SK-N-SH treated with all-trans-retinoic acid at 6 μM for 48 hours (cell line): ENCODE results near the gene FAHD1.

Source experiments
- ATAC-seq: fragments of 200-7000 bp; cut with Tn5 transposase; 3 replicates; pipeline ENCODE4 v1.9.1; 2020; ENCODE audit warnings: mild to moderate bottlenecking, moderate library complexity
- ARNTL ChIP-seq: fragments of 450-650 bp; formaldehyde crosslinking; IDR thresholded peaks from 2 replicates; pipeline ENCODE4 v1.5.0; 2020; ENCODE audit warnings: low read depth, mild to moderate bottlenecking, moderate library complexity, borderline replicate concordance
- CREB5 ChIP-seq: fragments of 250-450 bp; sonication (Bioruptor Pico); IDR thresholded peaks from 2 replicates; pipeline ENCODE4 v1.5.1; 2020; ENCODE audit warnings: low read depth, mild to moderate bottlenecking, moderate library complexity
- CSDC2 ChIP-seq: fragments of 250-450 bp; sonication (Bioruptor Pico); IDR thresholded peaks from 2 replicates; pipeline ENCODE4 v1.5.0; 2020; ENCODE audit warnings: mild to moderate bottlenecking, moderate library complexity
- CSRNP3 ChIP-seq: fragments of 250-450 bp; sonication (Bioruptor Pico); IDR thresholded peaks from 2 replicates; pipeline ENCODE4 v1.5.1; 2021; ENCODE audit warnings: mild to moderate bottlenecking, moderate library complexity
- ESRRG ChIP-seq: fragments of 250-450 bp; sonication (Bioruptor Pico); IDR thresholded peaks from 2 replicates; pipeline ENCODE4 v1.6.1; 2021; ENCODE audit warnings: mild to moderate bottlenecking
- GLIS3 ChIP-seq: fragments of 250-450 bp; sonication (Bioruptor Pico); IDR thresholded peaks from 2 replicates; pipeline ENCODE4 v1.5.0; 2020; ENCODE audit warnings: mild to moderate bottlenecking, moderate library complexity
- ISL1 ChIP-seq: fragments of 250-450 bp; sonication (Bioruptor Pico); IDR thresholded peaks from 2 replicates; pipeline ENCODE4 v2.1.2; 2022; ENCODE audit warnings: mild to moderate bottlenecking, moderate library complexity
- OSR1 ChIP-seq: fragments of 250-450 bp; sonication (Bioruptor Pico); IDR thresholded peaks from 2 replicates; pipeline ENCODE4 v1.8.0; 2022; ENCODE audit warnings: moderate library complexity, mild to moderate bottlenecking, inconsistent platforms
- PATZ1 ChIP-seq: fragments of 250-450 bp; sonication (Bioruptor Pico); IDR thresholded peaks from 2 replicates; pipeline ENCODE4 v1.8.0; 2020; ENCODE audit warnings: mild to moderate bottlenecking, moderate library complexity, borderline replicate concordance
- POU6F1 ChIP-seq: fragments of 250-450 bp; sonication (Bioruptor Pico); IDR thresholded peaks from 2 replicates; pipeline ENCODE4 v1.8.0; 2021; ENCODE audit warnings: low read depth, mild to moderate bottlenecking, moderate library complexity, borderline replicate concordance
- RARB ChIP-seq: fragments of 250-450 bp; sonication (Bioruptor Pico); IDR thresholded peaks from 2 replicates; pipeline ENCODE4 v1.8.0; 2021; ENCODE audit warnings: mild to moderate bottlenecking, moderate library complexity
- TCF4 ChIP-seq: fragments of 250-450 bp; sonication (Bioruptor Pico); IDR thresholded peaks from 2 replicates; pipeline ENCODE4 v1.8.0; 2021; ENCODE audit warnings: mild to moderate bottlenecking, moderate library complexity, borderline replicate concordance
- TOX ChIP-seq: fragments of 250-450 bp; sonication (Bioruptor Pico); IDR thresholded peaks from 2 replicates; pipeline ENCODE4 v1.8.0; 2021; ENCODE audit warnings: mild to moderate bottlenecking, moderate library complexity, borderline replicate concordance
- ZC3H10 ChIP-seq: fragments of 250-450 bp; sonication (Bioruptor Pico); IDR thresholded peaks from 2 replicates; pipeline ENCODE4 v1.5.1; 2021; ENCODE audit warnings: mild to moderate bottlenecking, moderate library complexity
- ZFP3 ChIP-seq: fragments of 250-450 bp; sonication (Bioruptor Pico); IDR thresholded peaks from 2 replicates; pipeline ENCODE4 v1.5.0; 2020; ENCODE audit warnings: mild to moderate bottlenecking, moderate library complexity
- ZFP30 ChIP-seq: fragments of 450-650 bp; formaldehyde crosslinking; IDR thresholded peaks from 2 replicates; pipeline ENCODE4 v1.5.0; 2022; ENCODE audit warnings: mild to moderate bottlenecking, moderate library complexity
- ZNF565 ChIP-seq: fragments of 450-650 bp; formaldehyde crosslinking; conservative IDR thresholded peaks from 2 replicates; pipeline ENCODE4 v1.5.0; 2020; ENCODE audit warnings: low read depth, mild to moderate bottlenecking, moderate library complexity
- ZNF70 ChIP-seq: fragments of 450-650 bp; formaldehyde crosslinking; IDR thresholded peaks from 2 replicates; pipeline ENCODE4 v1.5.0; 2020; ENCODE audit warnings: mild to moderate bottlenecking, moderate library complexity
- ZNF8 ChIP-seq: fragments of 450-650 bp; formaldehyde crosslinking; IDR thresholded peaks from 2 replicates; pipeline ENCODE4 v1.5.0; 2020; ENCODE audit warnings: mild to moderate bottlenecking, moderate library complexity

Gene FAHD1

GRCh38 chr16:1812732-1813163 lies 14.3 kb upstream of the FAHD1 start (continued):
- TF ChIP-seq CREB5 (no peak), ZC3H10 (no peak), RARB (CRISPR knock-in tag) (no peak)

GRCh38 chr16:1815461-1815860 lies 11.5 kb upstream of the FAHD1 start:
- ATAC-seq: no peak
- TF ChIP-seq ZC3H10 (no peak), ZFP30 (no peak), CSRNP3 (CRISPR knock-in tag) (no peak), OSR1 (CRISPR knock-in tag) (no peak), ZNF565 (no peak), TCF4 (CRISPR knock-in tag) (no peak), ZFP3 (no peak), ESRRG (CRISPR knock-in tag) (no peak), CSDC2 (CRISPR knock-in tag) (no peak), PATZ1 (no peak), CREB5 (no peak)

- no peak; the same call in 2 of the 3 replicates for ATAC-seq
- no peak for TF ChIP-seq GLIS3 (CRISPR knock-in tag)
- no peak for TF ChIP-seq ZC3H10
- TF ChIP-seq OSR1 (CRISPR knock-in tag): no peak
- TF ChIP-seq POU6F1 (CRISPR knock-in tag): no peak
- TF ChIP-seq TCF4 (CRISPR knock-in tag): no peak
- no peak for TF ChIP-seq CSDC2 (CRISPR knock-in tag)
Measured at GRCh38 chr16:1816396-1817275, 10.4 kb upstream of the FAHD1 start.

- TF ChIP-seq ESRRG (CRISPR knock-in tag): no peak
- no peak for TF ChIP-seq ZFP30
- TF ChIP-seq OSR1 (CRISPR knock-in tag): no peak
- TF ChIP-seq ARNTL: no peak
- TF ChIP-seq POU6F1 (CRISPR knock-in tag): no peak
- TF ChIP-seq ZC3H10: no peak
- no peak for TF ChIP-seq TOX
- no peak for TF ChIP-seq ISL1 (CRISPR knock-in tag)
- no peak for TF ChIP-seq ZNF8
- TF ChIP-seq GLIS3 (CRISPR knock-in tag): no peak
- no peak for TF ChIP-seq ZFP3
- no peak for TF ChIP-seq ZNF565
- no peak for TF ChIP-seq ZNF70 (CRISPR knock-in tag)
- TF ChIP-seq PATZ1: no peak
- TF ChIP-seq, all 23 proteins: peak for 0
- ATAC-seq: no peak
Measured at GRCh38 chr16:1817276-1817589, 9.8 kb upstream of the FAHD1 start.
